Right forelimb (tissue), 1 donor: ENCODE data around the gene PPP2R2B.

ENCODE experiments used
- DNase-seq: peaks from one replicate; pipeline ENCODE4 v3.0.0-alpha.2; 2018

PPP2R2B gene

DNA sequence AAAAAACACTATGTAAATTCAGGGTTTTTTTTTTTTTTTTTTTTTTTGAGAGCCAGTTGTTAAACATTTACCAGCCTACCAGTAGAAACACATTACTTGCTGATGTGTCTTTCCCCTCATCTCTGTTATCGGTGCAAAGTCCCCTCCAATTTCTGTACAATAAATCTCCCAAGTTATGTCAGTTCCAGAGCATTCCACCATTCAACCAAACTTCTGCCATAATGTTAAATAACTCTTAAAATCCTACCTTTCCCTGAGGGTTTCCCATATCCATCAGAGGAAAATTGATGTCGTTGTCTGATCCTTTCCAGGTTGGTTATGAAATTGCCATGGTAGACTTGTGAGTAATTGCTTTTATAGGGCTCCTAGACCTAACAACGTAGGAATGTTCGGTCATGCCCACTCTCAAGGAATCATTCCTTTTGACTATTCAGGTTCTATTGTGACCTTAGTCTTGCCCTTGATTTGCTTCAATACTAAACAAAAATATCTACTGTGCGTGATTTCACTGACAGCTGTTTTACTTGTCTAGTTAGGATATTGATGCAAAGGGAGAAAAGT lies 5.6 kb upstream of the PPP2R2B start:
- no peak for DNase-seq

- no peak for DNase-seq
Measured at GRCh38 chr5:146883511-146883910, 5.0 kb upstream of the PPP2R2B start.

DNA sequence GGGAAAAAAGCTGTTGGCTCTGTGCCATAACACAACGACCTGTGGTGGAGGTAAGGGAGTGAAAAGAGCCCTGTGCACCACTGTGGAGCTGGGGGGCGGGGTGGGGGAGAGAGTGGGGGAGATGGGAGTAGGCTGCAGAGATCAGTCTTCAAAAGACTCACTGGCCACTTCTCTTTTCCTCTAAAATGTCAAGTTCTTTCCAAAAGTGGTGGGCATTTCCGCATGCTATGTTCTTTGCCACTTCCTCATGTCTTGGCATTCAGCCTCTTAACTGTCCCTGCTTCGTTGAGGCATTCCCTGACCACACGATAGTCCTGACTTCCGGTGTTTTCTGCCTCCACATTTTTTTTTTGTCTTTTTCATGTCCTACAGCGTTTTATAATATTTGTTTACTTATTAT lies 2.4 kb upstream of the PPP2R2B start:
- no peak for DNase-seq

DNA sequence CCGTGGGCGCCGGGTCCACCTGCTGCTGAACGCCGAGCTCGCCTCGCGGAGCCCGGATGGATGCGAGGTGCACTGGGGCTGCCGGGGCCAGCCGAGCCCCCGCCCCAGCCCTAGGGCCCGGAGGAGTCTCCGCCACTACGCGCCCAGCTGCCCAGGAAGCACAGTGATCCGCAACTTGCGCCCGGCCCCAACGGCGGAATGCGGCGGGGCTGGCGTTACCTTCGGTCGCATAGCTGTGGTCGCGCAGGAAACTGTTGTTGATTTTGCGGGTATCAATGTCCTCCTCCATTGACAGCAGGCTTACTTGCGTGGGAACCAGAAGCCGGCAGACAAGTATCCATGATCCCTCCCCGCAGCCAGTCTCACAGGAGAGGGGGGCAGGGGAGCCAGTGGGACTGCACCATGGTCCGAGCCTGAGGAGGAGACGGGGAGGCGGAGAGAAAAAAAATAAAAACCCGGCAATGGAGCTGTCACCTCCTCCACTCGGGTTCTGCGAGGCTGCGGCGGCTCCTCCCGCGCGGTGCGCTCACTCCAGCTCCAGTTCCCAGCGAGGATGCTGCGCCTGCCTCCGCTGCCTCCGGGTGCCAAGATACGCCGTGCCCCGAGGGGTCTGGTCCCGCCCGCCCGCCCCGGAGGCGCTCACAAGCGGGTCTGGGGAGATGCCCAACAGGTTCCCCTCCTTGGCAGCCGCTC lies 628 bp downstream of the PPP2R2B start:
- DNase-seq: peak; percentile 42

DNA sequence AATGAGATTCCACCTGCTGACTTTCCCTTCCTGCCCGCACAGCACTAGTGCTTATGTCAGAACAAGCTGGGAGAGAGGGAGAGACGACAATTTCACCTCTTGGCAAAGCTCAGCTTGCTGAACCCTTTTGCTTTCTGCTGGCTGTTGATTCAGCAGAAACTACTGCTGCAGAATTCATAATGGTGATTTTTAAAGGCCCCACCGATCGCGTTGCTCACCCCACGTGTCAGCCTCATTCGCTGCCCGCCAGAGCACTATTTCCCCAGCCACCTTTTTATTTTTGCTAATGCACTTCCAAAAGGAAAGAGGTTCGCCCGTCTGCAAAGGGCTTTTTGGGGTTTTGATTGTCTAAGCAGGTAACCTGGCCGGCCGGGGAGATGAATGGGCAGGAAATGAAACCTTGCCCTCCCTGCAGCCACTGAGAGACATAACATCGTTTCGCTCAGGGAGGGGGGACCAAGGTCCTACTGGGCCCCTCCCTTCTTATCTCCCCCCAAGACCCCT lies 1.3 kb downstream of the PPP2R2B start:
- DNase-seq: no peak

GRCh38 chr5:146873186-146873917 lies 5.2 kb downstream of the PPP2R2B start:
- DNase-seq: no peak

GRCh38 chr5:146872188-146872587 lies 6.4 kb downstream of the PPP2R2B start:
- DNase-seq: no peak

DNA sequence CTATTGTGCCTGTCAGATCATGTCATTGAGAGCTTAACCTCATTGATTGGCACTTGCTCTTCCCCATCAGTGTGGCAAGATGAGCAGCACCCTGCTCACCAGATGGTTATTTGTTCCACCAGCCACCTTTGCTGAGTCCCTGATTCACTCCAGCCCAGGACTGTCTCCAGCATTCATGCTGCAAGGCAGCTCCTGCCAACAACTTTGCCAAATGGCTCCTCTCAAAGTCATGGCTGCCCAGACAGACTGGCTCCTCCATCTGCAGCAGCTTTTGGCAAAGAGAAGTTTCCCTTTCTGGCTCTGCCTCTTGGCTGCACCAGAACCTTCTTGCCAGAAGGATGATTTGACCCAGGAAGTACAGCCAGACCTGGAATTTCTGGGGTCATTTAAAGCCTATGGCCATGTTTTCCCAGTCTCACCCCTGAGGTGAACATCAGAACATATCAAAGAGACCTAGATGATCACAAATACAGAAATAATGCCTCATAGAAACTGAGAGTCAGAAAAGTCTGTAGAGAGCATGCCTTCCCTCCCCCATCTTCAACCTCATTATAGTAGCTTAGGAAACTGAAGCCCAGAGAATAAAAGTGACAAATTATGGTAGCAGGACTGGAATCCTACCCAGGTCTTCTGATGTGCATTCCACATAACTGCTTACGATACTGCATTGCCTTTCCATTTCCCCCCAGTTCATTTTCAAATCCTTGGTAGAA lies 10.4 kb downstream of the PPP2R2B start:
- no peak for DNase-seq

GRCh38 chr5:146866263-146866662 lies 12.3 kb downstream of the PPP2R2B start:
- no peak for DNase-seq

- DNase-seq: no peak
Measured at GRCh38 chr5:146862641-146863040, 15.9 kb downstream of the PPP2R2B start.

DNA sequence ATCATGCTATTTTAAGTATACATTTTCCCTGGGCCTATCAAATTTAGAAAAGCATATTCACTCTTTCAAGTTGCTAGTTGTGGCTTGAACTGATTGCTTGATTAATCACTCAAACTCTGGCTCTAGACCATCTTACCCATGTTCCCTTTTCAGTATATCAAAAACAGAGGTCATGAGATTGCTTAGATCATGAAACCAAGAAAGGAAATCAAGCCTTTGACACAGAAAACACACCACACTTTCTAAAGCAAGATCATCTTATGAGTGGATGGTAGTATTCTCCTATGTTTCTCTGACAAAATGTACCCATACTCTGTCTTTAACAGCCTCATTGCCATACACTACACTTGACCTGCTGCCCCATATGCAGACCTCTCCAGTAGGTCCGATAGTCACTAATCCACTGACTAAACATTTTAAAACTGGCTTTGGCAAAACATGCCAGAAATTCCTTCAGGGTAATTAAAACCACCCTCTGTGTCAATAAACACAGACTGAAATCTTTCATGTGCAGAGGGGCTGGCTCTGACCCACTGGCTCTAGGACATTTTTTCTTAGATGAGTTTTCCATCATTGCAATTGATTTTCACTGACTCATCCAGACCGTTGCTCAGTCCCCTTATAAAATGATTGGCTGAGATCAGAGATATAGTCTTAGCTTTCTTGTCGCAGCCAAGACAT lies 18.2 kb downstream of the PPP2R2B start:
- no peak for DNase-seq

GRCh38 chr5:146852089-146852488 lies 26.5 kb downstream of the PPP2R2B start:
- no peak for DNase-seq

DNA sequence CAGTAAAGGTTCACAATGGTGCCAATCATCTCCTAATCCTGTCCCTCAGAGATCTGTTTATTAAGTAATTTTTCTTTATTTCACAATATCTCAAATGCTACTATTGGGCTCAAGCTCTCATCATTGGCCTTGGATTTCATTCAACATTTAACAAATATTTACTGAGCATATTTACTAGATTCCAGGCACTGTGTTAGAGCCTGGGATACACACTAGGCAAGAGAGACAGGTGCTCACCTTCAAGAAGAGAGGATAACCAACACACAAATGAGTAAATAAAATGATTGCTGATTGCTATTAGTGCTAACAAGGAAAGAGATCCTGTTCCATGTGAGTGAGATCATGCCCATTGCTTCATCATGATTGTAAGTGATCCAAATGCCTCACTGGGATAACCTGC lies 27.4 kb downstream of the PPP2R2B start:
- no peak for DNase-seq

GRCh38 chr5:146849694-146850303 lies 28.8 kb downstream of the PPP2R2B start:
- DNase-seq: no peak

GRCh38 chr5:146848133-146848532 lies 30.4 kb downstream of the PPP2R2B start:
- no peak for DNase-seq

DNA sequence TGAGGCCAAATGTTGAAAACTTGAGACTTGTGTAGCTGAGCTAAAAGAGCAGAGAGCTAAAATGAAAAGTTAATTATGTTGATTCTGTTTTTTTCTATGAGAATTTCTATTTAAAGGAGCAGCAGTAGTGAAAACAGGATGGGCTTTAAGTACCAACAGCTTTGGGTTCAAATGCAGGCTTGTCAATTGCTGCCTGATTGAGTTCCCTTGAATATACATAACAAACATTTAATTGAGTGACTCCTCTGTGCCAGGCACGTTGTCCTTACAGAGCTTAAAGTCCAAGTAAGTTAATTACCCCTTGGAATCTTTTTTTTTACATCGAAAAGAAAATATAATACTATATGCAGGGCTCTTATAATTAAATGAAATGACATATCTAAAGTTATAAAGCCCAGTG lies 38.5 kb downstream of the PPP2R2B start:
- no peak for DNase-seq

- no peak for DNase-seq
Measured at GRCh38 chr5:146836226-146836842, 42.2 kb downstream of the PPP2R2B start.

DNA sequence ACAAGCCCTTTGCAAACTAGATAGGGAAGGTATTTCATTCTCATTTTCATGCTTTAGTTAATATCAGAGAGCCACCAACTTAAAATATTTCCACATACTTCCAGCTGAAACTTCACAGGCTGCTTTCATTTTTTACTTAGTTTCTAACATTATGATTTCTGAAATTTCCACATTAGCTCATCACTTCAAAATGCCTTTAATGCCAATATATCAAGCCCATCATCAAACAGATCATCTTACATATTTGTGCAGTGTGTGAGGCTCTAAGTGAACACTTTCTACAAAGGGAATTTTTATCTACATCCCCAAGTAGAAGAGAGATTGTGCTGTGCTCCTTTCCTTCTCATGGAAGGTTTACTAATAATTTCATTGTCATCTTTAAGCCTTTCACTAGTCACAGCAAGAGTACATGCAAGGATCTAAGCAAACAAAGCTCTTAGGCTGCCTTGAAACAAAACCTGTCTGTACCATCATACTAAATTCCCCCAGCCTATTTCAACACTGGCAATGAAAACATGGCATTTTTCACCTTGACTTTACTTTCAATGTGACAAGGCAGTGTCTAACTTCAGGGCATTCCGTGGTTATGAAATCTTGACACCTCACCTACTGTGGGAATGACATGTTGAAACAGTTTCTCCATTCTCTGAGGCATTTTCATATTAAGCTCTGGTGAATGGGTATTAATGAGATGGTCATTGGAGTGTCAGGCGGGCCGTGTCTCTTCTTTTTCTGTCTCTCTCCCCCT lies 45.4 kb downstream of the PPP2R2B start:
- no peak for DNase-seq

DNA sequence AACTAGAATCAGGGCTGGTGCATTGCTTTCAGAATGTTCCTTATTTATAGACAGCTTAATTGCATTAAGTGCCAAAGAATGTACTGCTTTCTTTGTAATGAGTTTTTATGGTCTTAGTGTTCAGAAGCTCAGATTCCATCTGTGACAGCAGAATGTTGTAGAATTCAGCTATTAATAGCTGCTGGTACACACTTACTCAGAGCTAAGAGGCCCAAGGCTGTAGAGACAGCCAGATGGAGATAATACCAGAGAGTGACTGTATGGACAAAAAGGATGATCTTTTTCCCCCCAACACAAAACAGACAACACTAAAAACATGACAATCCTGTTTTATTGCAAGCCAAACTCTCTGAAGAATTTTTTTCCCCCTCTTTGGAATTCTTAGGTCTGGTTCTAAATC lies 50.2 kb downstream of the PPP2R2B start:
- no peak for DNase-seq

GRCh38 chr5:146827901-146828300 lies 50.7 kb downstream of the PPP2R2B start:
- DNase-seq: no peak

GRCh38 chr5:146825033-146825432 lies 53.5 kb downstream of the PPP2R2B start:
- DNase-seq: peak; percentile 56
